ELF-1 (cell line): ENCODE results near the gene TKT.
"Not testable (repeated sequence)": the region's sequence is repeated elsewhere in the genome, so short reads cannot be mapped to it uniquely, and the experiment has no call there.

Experiments used
- DNase-seq: peaks from one replicate; pipeline ENCODE4 v3.0.0-alpha.2; 2016; ENCODE audit warnings: low read depth, low spot score

TKT gene

GRCh38 chr3:53259427-53260259 is 3.8 kb upstream of the TKT start:
- peak; percentile 71 for DNase-seq

GRCh38 chr3:53258600-53259426 is 3.0 kb upstream of the TKT start:
- DNase-seq = peak; percentile 70

- DNase-seq = no peak
Observed at GRCh38 chr3:53257465-53257864, 1.6 kb upstream of the TKT start.

- no peak for DNase-seq
Observed at GRCh38 chr3:53256704-53257055, 858 bp upstream of the TKT start.

GRCh38 chr3:53255423-53255774 is 423 bp downstream of the TKT start:
- no peak for DNase-seq

GRCh38 chr3:53254509-53255422 is 1.1 kb downstream of the TKT start:
- peak; percentile 83 for DNase-seq

- DNase-seq = no peak
Observed at GRCh38 chr3:53253707-53254508, 1.9 kb downstream of the TKT start.

GRCh38 chr3:53252947-53253322 is 2.9 kb downstream of the TKT start:
- not testable (repeated sequence) for DNase-seq

GRCh38 chr3:53252096-53252946 is 3.5 kb downstream of the TKT start:
- DNase-seq = peak; percentile 45

GRCh38 chr3:53250881-53251605 is 4.8 kb downstream of the TKT start:
- no peak for DNase-seq

- no peak for DNase-seq
Observed at GRCh38 chr3:53250453-53250852, 5.4 kb downstream of the TKT start.

- no peak for DNase-seq
Observed at GRCh38 chr3:53248161-53248560, 7.7 kb downstream of the TKT start.

- DNase-seq = no peak
Observed at GRCh38 chr3:53247619-53248018, 8.2 kb downstream of the TKT start.

GRCh38 chr3:53244271-53244670 is 11.6 kb downstream of the TKT start:
- no peak for DNase-seq

- DNase-seq = no peak
Observed at GRCh38 chr3:53243785-53244184, 12.0 kb downstream of the TKT start.

- peak; percentile 90 for DNase-seq
Observed at GRCh38 chr3:53243165-53243564, 12.7 kb downstream of the TKT start.

- DNase-seq = no peak
Observed at GRCh38 chr3:53242642-53243041, 13.2 kb downstream of the TKT start.

- DNase-seq = no peak
Observed at GRCh38 chr3:53242155-53242554, 13.7 kb downstream of the TKT start.
